CD4-positive, alpha-beta T cell (primary cell): Measurements from ENCODE around the gene RAPGEF1. TPM values are rescaled to one million over a fixed set of nuclear protein-coding genes. Genes with fewer than 3 reads are reported as not detected.
A peak's percentile ranks its signal among the peaks of the same experiment; 100 is the strongest.

Experiments
- ATAC-seq: fragments of 200-7000 bp; cut with Tn5 transposase; one replicate; pipeline ENCODE4 v1.10.0; 2022; ENCODE audit warnings: mild to moderate bottlenecking; ENCODE audit not compliant: poor library complexity
- CTCF ChIA-PET: fragments of 350-600 bp; sonication (Branson Sonifier 250); formaldehyde crosslinking; loops from one replicate; lab custom pipeline; 2021; ENCODE audit warnings: antibody characterized with exemption, inconsistent platforms; lab: Charles Lee
- POLR2A ChIA-PET: fragments of 350-600 bp; sonication (Branson Sonifier 250); formaldehyde crosslinking; loops from one replicate; lab custom pipeline; 2021; ENCODE audit warnings: antibody characterized with exemption, inconsistent platforms; lab: Charles Lee
- DNase-seq, 14 experiments: peaks; one replicate each; pipeline ENCODE4 v3.0.0-alpha.2; 2013 to 2020; ENCODE audit warnings: mixed read lengths in 2 of 14
- H3K27ac ChIP-seq, 2 donors: one replicate each; pipeline versions ENCODE4 v1.5.1 to v1.7.0; 2013; ENCODE audit warnings: low read length in 2 of 2, low read depth in 1 of 2, mild to moderate bottlenecking in 1 of 2
- H3K27me3 ChIP-seq, 2 experiments: 1 replicate in 1 of 2; 2 replicates in 1 of 2; pipeline versions ENCODE4 v1.6.1 to v1.7.0; 2013; ENCODE audit warnings: low read length in 2 of 2, control low read depth in 1 of 2, mild to moderate bottlenecking in 1 of 2, moderate library complexity in 1 of 2; ENCODE audit not compliant: insufficient read depth in 2 of 2, control insufficient read depth in 1 of 2
- H3K36me3 ChIP-seq: one replicate; pipeline ENCODE4 v1.6.1; 2013; ENCODE audit warnings: low read length, control low read depth; ENCODE audit not compliant: insufficient read depth
- H3K4me1 ChIP-seq: one replicate; pipeline ENCODE4 v1.6.1; 2013; ENCODE audit warnings: low read length, control low read depth; ENCODE audit not compliant: insufficient read depth
- H3K4me3 ChIP-seq: one replicate; pipeline ENCODE4 v1.5.1; 2013; ENCODE audit warnings: mild to moderate bottlenecking, low read length, moderate library complexity
- H3K9me3 ChIP-seq, 2 experiments: 1 replicate in 1 of 2; 2 replicates in 1 of 2; pipeline versions ENCODE4 v1.6.1 to v1.7.0; 2013; ENCODE audit warnings: low read length in 2 of 2, mild to moderate bottlenecking in 2 of 2, control low read depth in 1 of 2, moderate library complexity in 1 of 2; ENCODE audit not compliant: control insufficient read depth in 1 of 2, insufficient read depth in 1 of 2
- H3K27ac Mint-ChIP-seq: one replicate; pipeline ENCODE4 v1.8.0; 2020; ENCODE audit warnings: mixed read lengths
- H3K27me3 Mint-ChIP-seq: one replicate; pipeline ENCODE4 v1.8.0; 2021; ENCODE audit warnings: mixed read lengths
- H3K36me3 Mint-ChIP-seq: one replicate; pipeline ENCODE4 v1.8.0; 2021; ENCODE audit warnings: low read depth, mixed read lengths
- H3K4me1 Mint-ChIP-seq: one replicate; pipeline ENCODE4 v1.8.0; 2021; ENCODE audit warnings: low read depth, mixed read lengths
- H3K4me3 Mint-ChIP-seq: one replicate; pipeline ENCODE4 v1.8.0; 2020; ENCODE audit warnings: mild to moderate bottlenecking, mixed read lengths
- H3K9me3 Mint-ChIP-seq: one replicate; pipeline ENCODE4 v1.8.0; 2020; ENCODE audit warnings: mixed read lengths
- intact Hi-C, 2 experiments: fragments of 100-400 bp; cut with DNase I in 1 of 2; cut with micrococcal nuclease in 1 of 2; formaldehyde crosslinking; loops; one replicate each; pipeline versions ENCODE4 v1.15.1 to v1.9.0; 2023 to 2025; cut with DNase I, micrococcal nuclease
- total RNA-seq, 174 experiments: library from RNA in 2 of 174; stranded (reverse) in 2 of 174; gene quantifications; one replicate each; pipeline ENCODE4 v1.2.3 and lab custom pipeline; 2021 to 2026
- TF ChIP-seq, protein P1 (sequence below): fragments of 200-600 bp; IDR thresholded peaks from one replicate; pipeline ENCODE4 v1.8.0; 2022; ENCODE audit warnings: antibody characterized with exemption, mild to moderate bottlenecking

The RAPGEF1 gene
- total RNA-seq, 2 experiments from 2014 or later = 130 to 134 TPM

DNA sequence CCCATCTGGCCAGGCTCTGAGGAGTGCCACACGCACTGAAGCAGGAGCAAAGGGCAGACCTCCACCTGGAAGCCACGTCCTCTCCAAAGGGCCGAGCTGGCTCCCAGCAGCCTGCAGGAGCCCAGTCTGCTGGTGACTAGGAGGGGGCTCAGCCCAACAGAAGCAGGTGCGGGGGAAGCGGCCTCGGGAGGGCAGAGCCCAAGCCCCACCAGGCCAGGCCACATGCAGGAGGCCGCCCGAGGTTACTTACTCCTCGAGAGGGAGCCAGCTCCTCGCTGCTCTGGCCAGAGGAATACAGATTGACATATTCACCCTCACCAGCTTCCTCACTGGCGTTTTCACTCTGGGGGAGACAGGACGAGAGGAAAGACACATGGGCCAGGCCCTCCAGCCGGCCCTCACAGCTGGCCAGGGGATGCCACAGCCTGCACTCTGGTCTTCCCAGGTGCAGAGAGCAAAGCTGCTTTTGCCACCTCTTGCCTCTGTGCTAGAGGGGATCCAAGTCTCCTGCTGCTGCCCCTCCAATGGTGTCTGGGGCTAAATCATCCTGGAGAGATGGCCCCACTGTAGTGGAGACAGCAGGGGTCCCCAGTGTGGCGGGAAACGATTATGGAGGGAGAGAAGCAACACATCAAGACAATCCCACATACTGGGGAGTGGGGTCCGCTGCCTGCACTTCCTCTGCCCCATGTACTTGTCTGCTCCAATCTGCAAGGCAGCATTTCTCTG is 136.0 kb downstream of the RAPGEF1 start:
- Histone ChIP-seq H3K4me1 (peaks cover 3% of the 10 kb centered on the region), H3K9me3 (no peaks in the 10 kb centered on the region), H3K4me3 (no peak overlapping the region), H3K27me3 (no peaks in the 10 kb centered on the region), H3K36me3 (peaks cover 83% of the 10 kb centered on the region), H3K27ac (no peak overlapping the region)
- TF ChIP-seq, protein P1, sequence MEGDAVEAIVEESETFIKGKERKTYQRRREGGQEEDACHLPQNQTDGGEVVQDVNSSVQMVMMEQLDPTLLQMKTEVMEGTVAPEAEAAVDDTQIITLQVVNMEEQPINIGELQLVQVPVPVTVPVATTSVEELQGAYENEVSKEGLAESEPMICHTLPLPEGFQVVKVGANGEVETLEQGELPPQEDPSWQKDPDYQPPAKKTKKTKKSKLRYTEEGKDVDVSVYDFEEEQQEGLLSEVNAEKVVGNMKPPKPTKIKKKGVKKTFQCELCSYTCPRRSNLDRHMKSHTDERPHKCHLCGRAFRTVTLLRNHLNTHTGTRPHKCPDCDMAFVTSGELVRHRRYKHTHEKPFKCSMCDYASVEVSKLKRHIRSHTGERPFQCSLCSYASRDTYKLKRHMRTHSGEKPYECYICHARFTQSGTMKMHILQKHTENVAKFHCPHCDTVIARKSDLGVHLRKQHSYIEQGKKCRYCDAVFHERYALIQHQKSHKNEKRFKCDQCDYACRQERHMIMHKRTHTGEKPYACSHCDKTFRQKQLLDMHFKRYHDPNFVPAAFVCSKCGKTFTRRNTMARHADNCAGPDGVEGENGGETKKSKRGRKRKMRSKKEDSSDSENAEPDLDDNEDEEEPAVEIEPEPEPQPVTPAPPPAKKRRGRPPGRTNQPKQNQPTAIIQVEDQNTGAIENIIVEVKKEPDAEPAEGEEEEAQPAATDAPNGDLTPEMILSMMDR = no peak
- no peaks in the 10 kb centered on the region for H3K4me1 Mint-ChIP-seq
- H3K36me3 Mint-ChIP-seq = peaks cover 90% of the 10 kb centered on the region
- DNase-seq = no peak
- H3K9me3 Mint-ChIP-seq = no peaks in the 10 kb centered on the region
- no peaks in the 10 kb centered on the region for H3K27me3 Mint-ChIP-seq
- intact Hi-C loops = no loop called here
- POLR2A ChIA-PET = no interaction called here
- no peak for ATAC-seq
- H3K27ac Mint-ChIP-seq = no peak overlapping the region
- no peak overlapping the region for H3K4me3 Mint-ChIP-seq
- CTCF ChIA-PET = interaction anchor here (0.8 kb wide), 1 partner anchor 632 kb away, joined by 3 read pairs; no protein-coding TSS in a partner anchor

DNA sequence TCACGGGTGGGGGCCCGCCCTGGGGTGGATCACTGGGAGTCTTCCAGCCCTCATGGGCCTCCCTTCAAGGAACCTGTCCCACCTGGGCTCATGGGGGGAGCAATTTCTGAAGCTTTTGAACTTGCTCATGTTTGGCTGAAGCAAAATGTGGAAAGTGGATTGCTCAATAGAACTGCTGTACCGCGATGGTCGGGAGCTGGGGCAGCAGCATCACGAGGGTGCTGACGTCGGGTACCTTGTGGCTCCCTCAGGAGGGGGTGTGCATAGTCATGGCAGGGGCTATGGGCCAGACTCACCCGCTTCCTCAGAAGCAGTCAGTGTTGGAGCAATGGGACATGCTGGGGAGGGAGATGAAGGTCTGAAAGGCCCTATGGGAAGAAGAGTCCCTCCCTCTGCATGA is 136.7 kb downstream of the RAPGEF1 start:
- H3K4me1 Mint-ChIP-seq = no peaks in the 10 kb centered on the region
- no peak for ATAC-seq
- H3K27ac ChIP-seq = no peak overlapping the region
- ChIA-PET CTCF (no interaction called here), POLR2A (no interaction called here)
- TF ChIP-seq, protein P1 = no peak
- peaks cover 3% of the 10 kb centered on the region for H3K4me1 ChIP-seq
- no peak overlapping the region for H3K4me3 Mint-ChIP-seq
- H3K9me3 Mint-ChIP-seq = no peaks in the 10 kb centered on the region
- intact Hi-C loops = no loop called here
- H3K27me3 Mint-ChIP-seq = no peaks in the 10 kb centered on the region
- no peak overlapping the region for H3K27ac Mint-ChIP-seq
- peaks cover 89% of the 10 kb centered on the region for H3K36me3 Mint-ChIP-seq
- H3K9me3 ChIP-seq = no peaks in the 10 kb centered on the region
- H3K4me3 ChIP-seq = no peak overlapping the region
- no peaks in the 10 kb centered on the region for H3K27me3 ChIP-seq
- DNase-seq = peak in 1 of 14 experiments; percentile 38
- peaks cover 82% of the 10 kb centered on the region for H3K36me3 ChIP-seq

DNA sequence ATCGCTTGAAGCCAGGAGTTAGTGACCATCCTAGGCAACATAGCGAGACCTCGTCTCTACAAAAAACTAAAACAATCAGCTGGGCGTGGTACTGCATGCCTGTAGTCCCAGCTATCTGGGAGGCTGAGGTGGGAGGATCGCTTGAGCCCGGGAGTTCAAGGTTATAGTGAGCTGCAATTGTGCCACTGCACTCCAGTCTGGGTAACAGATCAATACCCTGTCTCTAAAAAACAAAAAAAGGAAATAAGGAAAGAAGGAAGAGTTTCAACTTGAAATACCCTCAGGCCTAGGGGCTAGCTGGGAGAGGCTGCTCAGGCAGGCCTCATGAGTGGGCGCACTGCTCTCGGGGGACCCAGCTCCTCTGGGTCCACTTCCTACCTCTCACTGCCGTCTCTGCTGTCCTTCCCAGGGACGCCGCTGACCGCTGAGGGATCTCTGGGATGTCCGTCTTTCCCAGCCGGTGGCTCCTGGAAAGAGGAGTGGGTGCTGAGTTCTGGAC is 138.1 kb downstream of the RAPGEF1 start:
- H3K27me3 ChIP-seq = no peaks in the 10 kb centered on the region
- H3K27ac Mint-ChIP-seq = peak overlapping the region; percentile 16

More for the DNA sequence above, 138.1 kb downstream of the RAPGEF1 start:
- Histone ChIP-seq H3K4me1 (peaks cover 5% of the 10 kb centered on the region), H3K27ac (no peak overlapping the region), H3K36me3 (peaks cover 82% of the 10 kb centered on the region), H3K9me3 (no peaks in the 10 kb centered on the region), H3K4me3 (no peak overlapping the region)
- TF ChIP-seq, protein P1 = no peak
- intact Hi-C loops = no loop called here
- no peaks in the 10 kb centered on the region for H3K4me1 Mint-ChIP-seq
- no peak overlapping the region for H3K4me3 Mint-ChIP-seq
- H3K27me3 Mint-ChIP-seq = no peaks in the 10 kb centered on the region
- POLR2A ChIA-PET = no interaction called here
- H3K9me3 Mint-ChIP-seq = no peaks in the 10 kb centered on the region
- H3K36me3 Mint-ChIP-seq = peaks cover 90% of the 10 kb centered on the region
- DNase-seq (no peak), ATAC-seq (no peak)
- CTCF ChIA-PET = interaction anchor here (2.0 kb wide), 1 partner anchor 10 kb away, joined by 5 read pairs; no protein-coding TSS in a partner anchor
